GM18861 (cell line): ENCODE data around the gene CACNA2D4.

ENCODE experiments used
- ATAC-seq: cut with Tn5 transposase; IDR thresholded peaks from one replicate; pipeline ENCODE4 v1.9.1; 2021; ENCODE audit not compliant: unreplicated experiment

The CACNA2D4 gene

GRCh38 chr12:1793426-1794210 is 124.8 kb downstream of the CACNA2D4 start:
- no peak for ATAC-seq

GRCh38 chr12:1792406-1792805 is 126.0 kb downstream of the CACNA2D4 start:
- ATAC-seq = no peak

GRCh38 chr12:1791104-1791841 is 127.2 kb downstream of the CACNA2D4 start:
- ATAC-seq = no peak

GRCh38 chr12:1790444-1790843 is 128.0 kb downstream of the CACNA2D4 start:
- no peak for ATAC-seq

- no peak for ATAC-seq
Observed at GRCh38 chr12:1787714-1788113, 130.7 kb downstream of the CACNA2D4 start.

GRCh38 chr12:1782215-1782614 is 136.2 kb downstream of the CACNA2D4 start:
- ATAC-seq = no peak

GRCh38 chr12:1781772-1782171 is 136.7 kb downstream of the CACNA2D4 start:
- ATAC-seq = no peak

GRCh38 chr12:1779783-1780182 is 138.7 kb downstream of the CACNA2D4 start:
- no peak for ATAC-seq

GRCh38 chr12:1778911-1779310 is 139.5 kb downstream of the CACNA2D4 start:
- no peak for ATAC-seq

GRCh38 chr12:1777798-1778197 is 140.7 kb downstream of the CACNA2D4 start:
- no peak for ATAC-seq

- no peak for ATAC-seq
Observed at GRCh38 chr12:1776170-1776921, 142.1 kb downstream of the CACNA2D4 start.

- no peak for ATAC-seq
Observed at GRCh38 chr12:1773937-1774655, 144.4 kb downstream of the CACNA2D4 start.

GRCh38 chr12:1769809-1770494 is 148.5 kb downstream of the CACNA2D4 start:
- ATAC-seq = no peak

- ATAC-seq = no peak
Observed at GRCh38 chr12:1768615-1769014, 149.8 kb downstream of the CACNA2D4 start.

- ATAC-seq = no peak
Observed at GRCh38 chr12:1767407-1768090, 150.9 kb downstream of the CACNA2D4 start.

GRCh38 chr12:1766110-1766509 is 152.3 kb downstream of the CACNA2D4 start:
- no peak for ATAC-seq

- ATAC-seq = no peak
Observed at GRCh38 chr12:1763153-1763552, 155.3 kb downstream of the CACNA2D4 start.

GRCh38 chr12:1761857-1762256 is 156.6 kb downstream of the CACNA2D4 start:
- no peak for ATAC-seq

GRCh38 chr12:1760566-1761382 is 157.7 kb downstream of the CACNA2D4 start:
- no peak for ATAC-seq
